Measurements from ENCODE around the gene OR52I2.

DNA sequence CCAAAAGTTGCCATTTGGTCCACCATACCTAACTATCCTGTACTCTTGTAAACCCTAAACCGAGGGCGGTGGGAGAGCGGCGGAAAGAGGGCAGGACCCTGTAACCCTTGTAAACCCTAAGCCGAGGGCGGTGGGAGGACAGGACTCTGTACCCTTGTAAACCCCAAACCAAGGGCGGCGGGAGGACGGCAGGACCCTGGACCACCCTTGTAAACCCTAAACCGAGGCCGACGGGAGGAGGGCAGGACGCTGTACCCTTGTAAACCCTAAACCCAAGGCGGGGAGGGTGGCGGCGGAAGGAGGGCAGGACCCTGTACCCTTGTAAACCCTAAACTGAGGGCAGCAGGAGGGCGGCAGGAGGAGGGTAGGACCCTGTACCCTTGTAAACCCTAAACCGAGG, 12.5 kb upstream of the OR52I2 start:
- no peak for TF ChIP-seq POLR2A (IDR thresholded peaks at IDR 0.05)
- TF ChIP-seq, protein P1, sequence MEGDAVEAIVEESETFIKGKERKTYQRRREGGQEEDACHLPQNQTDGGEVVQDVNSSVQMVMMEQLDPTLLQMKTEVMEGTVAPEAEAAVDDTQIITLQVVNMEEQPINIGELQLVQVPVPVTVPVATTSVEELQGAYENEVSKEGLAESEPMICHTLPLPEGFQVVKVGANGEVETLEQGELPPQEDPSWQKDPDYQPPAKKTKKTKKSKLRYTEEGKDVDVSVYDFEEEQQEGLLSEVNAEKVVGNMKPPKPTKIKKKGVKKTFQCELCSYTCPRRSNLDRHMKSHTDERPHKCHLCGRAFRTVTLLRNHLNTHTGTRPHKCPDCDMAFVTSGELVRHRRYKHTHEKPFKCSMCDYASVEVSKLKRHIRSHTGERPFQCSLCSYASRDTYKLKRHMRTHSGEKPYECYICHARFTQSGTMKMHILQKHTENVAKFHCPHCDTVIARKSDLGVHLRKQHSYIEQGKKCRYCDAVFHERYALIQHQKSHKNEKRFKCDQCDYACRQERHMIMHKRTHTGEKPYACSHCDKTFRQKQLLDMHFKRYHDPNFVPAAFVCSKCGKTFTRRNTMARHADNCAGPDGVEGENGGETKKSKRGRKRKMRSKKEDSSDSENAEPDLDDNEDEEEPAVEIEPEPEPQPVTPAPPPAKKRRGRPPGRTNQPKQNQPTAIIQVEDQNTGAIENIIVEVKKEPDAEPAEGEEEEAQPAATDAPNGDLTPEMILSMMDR (IDR thresholded peaks at IDR 0.05): no peak
- TF ChIP-seq EP300 (IDR thresholded peaks at IDR 0.05): no peak

Data from ovary (tissue), 3 donors.